GM19351 (cell line): ENCODE data around the gene ACTN4.

Experiments
- ATAC-seq: cut with Tn5 transposase; IDR thresholded peaks from one replicate; pipeline ENCODE4 v1.9.1; 2021; ENCODE audit warnings: mild to moderate bottlenecking, moderate library complexity; ENCODE audit not compliant: unreplicated experiment

ACTN4 gene

GRCh38 chr19:38660724-38661123, 13.3 kb downstream of the ACTN4 start:
- no peak for ATAC-seq

DNA sequence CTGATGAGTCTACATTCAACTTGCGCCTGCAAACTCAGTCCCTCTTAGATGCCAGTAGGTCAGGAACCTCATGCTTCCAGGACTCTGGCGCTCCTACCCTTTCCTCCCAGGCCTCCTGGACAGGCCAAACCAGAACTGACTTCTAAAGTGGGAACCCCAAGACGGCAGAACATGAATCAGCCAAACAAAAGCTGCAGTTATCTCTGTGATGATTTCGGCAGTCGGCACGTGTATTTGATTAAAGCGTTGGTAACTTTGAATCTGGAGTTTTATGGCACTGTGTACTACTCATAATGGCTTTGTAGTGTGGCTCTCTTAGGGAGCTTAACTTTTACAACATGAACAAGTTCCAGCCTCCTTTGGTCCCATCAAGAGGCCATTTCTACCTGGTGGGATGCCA, 13.7 kb downstream of the ACTN4 start:
- ATAC-seq: no peak

DNA sequence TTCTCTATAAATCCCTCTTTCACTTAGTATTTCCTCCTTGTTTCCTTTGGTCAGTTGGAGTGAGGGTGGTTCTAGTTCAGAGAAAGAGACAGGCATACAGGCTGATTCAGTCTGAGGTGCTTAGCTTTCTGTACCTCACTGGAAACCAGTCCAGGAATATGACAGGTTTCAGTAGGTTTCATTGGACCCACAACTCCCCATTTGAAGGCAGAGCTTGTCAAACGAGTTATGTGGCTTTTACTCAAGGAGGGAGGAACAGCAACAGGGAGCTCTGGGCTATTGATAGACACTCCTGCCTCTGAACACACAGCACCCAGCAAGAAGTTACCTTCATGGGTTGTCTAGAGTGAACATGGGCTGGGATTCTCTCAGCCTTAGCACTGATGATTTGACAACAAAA, 14.5 kb downstream of the ACTN4 start:
- no peak for ATAC-seq

- no peak for ATAC-seq
These were observed 15.2 kb downstream of the ACTN4 start for GRCh38 chr19:38662537-38663155.

DNA sequence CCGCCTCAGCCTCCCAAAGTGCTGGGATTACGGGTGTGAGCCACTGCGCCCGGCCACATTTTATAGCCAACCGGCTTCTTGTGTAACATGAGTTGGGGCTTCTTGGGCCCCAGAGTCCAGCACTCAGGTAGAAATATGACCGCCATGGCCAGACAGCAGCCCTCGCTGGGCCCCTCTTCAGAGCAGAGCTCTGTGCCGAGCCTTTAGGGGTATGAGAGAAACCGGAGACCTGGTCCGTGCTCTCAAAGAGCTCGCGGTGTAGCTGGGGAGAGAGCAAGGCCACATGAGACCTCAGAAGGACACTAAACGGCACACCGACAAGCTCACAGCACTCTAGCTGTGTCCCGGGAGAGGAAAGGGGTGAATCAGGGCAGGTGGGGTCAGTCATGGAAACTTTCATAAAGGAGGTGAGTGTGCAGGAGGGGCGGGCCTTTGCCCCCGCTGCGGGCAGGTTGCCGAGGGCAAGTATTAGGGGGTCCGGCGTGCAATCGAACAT, 15.8 kb downstream of the ACTN4 start:
- ATAC-seq: no peak

GRCh38 chr19:38663957-38664502, 16.6 kb downstream of the ACTN4 start:
- no peak for ATAC-seq

DNA sequence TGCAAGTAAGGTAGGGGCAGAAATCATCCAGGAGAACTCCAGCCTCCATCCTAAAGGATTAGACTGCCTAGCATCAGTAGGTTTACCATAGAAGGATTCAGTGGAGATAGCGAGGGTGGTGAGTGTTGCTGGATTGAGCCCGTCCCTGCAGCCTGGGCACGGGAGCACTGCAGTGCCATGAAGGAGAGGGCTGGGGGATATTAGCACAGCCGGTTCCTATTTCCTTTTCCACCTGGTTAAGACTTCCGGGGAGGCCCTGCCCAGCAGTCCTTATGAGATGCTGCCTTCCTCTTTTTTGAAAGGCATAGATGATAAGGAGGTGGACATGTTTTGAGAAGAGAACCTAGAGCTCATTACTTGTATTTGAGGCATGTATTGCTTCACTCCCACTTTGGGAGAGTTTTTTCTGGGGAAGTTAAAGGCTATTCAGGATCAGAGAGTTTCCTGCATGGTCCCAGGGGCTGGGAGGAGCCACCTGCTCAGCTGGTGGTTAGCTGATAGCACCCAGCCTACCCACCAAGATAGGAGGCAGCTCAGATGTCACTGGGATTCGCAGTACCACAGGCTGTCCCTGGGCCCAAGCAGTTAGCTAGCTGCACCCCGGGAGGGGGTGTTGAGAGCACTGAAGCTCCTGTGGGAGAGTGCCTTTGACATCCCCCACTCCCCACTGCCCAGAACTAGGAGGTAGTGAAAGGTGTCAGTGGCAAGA, 17.2 kb downstream of the ACTN4 start:
- no peak for ATAC-seq

GRCh38 chr19:38665219-38665931, 17.9 kb downstream of the ACTN4 start:
- ATAC-seq: no peak

DNA sequence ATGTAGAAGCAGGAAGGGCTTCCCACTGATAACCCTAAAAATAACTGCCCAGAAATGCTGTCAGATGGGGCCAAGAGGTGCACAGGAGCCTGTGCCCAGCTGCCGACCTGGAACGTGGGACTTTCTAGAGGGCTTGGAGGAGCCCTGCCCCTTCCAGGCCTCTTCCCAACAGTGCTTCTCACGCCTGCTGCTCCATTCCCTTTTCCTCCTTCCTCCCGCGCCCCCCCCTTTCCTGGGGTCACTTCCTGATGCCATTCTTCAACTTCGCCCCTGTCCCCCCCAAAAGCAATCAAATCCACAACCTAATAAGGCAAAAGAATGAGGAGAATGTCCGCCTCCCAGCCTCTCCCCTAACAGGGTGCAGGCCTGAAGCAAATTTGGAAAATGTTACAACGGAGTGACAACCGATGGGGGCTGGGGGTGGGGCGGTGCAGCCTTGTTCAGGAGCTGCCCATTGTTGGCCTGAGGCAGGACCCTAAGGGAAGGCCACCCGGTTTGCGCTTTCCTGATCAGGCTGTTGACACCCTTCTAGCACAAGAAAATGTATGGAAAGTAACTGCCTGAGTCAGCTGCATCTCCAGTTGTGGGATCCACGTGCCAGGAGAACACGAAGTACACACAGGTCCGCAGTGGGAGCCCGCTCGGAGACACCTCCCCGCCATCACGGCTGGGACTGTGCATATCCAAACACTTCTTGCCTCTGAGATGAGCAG, 18.7 kb downstream of the ACTN4 start:
- ATAC-seq: no peak

- ATAC-seq: no peak
These were observed 19.4 kb downstream of the ACTN4 start for GRCh38 chr19:38666663-38667511.

DNA sequence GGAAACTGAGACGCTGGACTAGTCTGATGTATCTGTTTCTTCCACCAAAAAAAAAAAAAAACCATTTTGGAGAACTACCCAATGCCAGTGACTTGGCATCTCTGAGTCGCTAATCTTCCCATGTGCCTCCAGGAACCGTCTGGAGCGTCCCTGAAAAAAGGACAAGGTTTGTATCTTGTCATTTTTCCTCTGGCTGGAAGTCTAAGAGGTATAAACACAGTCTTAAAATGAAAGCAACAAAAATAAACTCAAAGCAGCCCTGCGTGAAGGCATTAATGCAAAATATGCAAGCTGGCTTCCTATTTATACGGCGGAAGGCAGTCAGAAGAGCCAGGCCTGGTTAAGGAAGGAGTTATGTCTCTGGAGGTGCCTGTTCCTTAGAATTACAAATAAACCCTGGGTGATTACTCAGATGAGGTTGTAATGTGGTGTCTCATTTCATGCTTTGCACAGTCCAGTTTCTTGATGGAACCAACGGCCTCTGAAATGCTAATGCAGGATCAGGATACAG, 20.3 kb downstream of the ACTN4 start:
- ATAC-seq: no peak

GRCh38 chr19:38669552-38669951, 22.1 kb downstream of the ACTN4 start:
- ATAC-seq: no peak

DNA sequence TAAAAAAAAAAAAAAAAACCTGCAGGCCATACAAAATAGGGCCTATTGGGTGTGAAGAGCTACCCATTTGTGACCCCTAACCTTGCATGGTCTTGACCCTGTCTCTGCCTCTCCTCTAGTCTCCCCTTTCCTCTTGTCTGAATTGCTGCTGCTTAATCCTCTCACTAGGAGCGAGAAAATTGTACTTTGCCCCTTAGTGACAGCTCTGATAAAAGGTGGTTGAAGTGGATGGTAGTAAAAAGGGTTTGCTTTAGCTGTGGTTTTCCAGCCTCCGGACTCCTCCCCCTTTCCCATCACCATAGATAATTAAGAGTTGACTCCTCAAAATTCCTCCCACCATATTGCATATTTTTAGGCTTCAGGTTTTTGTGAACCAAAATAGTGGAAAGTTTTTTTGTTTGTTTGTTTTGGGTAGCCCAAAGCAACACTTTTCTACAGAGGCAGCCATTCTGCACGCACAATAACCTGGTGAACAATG, 23.5 kb downstream of the ACTN4 start:
- ATAC-seq: no peak

DNA sequence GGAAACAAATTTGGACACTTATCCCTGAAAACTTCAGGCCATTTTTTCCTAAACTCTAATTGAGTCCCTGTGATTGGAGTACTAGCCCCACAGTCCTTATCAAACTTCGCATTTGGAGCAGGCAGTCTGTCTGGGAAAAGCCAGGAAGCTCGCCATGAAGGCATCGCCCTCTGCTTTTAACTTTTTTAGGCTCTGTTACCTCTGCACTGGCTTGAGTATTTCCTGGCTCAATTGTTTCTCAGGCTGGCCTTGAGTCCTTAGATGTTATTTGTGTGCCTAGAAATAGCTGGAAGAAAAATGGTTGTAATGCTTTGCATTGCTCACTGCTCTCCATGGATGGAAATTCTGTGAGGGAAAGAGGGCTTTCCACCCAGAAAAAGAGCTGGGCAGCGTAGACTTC, 24.2 kb downstream of the ACTN4 start:
- ATAC-seq: no peak

DNA sequence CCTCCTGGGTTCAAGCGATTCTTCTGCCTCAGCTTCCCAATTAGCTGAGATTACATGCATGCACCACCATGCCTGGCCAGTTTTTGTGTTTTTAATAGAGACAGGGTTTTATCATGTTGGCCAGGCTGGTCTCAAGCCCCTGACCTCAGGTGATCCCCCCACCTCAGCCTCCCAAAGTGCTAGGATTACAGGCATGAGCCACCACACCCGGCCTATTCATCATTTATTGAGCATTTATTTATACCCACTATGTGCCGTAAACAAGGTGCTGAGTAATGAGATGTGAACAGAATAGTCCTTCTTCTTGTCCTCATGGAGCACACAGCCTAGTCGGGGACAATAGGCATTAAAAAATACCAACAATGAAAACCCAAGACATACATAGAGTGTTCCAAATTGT, 25.6 kb downstream of the ACTN4 start:
- ATAC-seq: no peak

GRCh38 chr19:38674388-38675171, 27.1 kb downstream of the ACTN4 start:
- ATAC-seq: no peak

DNA sequence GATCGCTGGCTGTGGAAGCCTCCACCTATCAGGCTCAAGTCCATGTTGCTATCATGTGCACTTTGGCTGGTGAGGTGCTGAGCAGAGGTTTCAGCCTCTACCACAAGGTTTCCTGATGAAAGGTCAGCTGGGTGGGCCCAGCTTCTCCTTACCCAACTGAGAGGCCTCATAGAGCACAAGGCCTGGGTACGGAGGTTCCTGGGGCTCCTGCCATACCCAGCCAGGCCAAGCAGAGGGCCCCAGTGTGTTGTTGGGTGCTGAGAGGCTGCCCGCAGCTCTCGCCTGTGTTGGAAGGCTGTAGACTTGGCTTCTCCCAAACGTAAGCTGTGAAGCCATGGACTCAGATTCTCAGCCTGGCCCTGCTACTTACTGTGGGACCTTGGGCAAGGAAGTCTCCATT, 28.2 kb downstream of the ACTN4 start:
- ATAC-seq: no peak

- ATAC-seq: no peak
These were observed 28.8 kb downstream of the ACTN4 start for GRCh38 chr19:38676023-38676877.
